Measurements from ENCODE around the gene SOWAHB.
"Not testable (repeated sequence)": the region's sequence is repeated elsewhere in the genome, so short reads cannot be mapped to it uniquely, and the experiment has no call there.

SOWAHB gene

GRCh38 chr4:76895619-76896018 is 2.3 kb downstream of the SOWAHB start:
- DNase-seq = no peak

- no peak for DNase-seq
Measured at GRCh38 chr4:76894537-76895255, 3.2 kb downstream of the SOWAHB start.

- no peak for DNase-seq
Measured at GRCh38 chr4:76892601-76893000, 5.3 kb downstream of the SOWAHB start.

GRCh38 chr4:76892001-76892400 is 5.9 kb downstream of the SOWAHB start:
- no peak for DNase-seq

GRCh38 chr4:76886848-76887441 is 11.0 kb downstream of the SOWAHB start:
- DNase-seq = no peak

GRCh38 chr4:76886214-76886613 is 11.7 kb downstream of the SOWAHB start:
- DNase-seq = no peak

GRCh38 chr4:76883147-76883546 is 14.8 kb downstream of the SOWAHB start:
- DNase-seq = no peak

GRCh38 chr4:76882630-76883029 is 15.3 kb downstream of the SOWAHB start:
- no peak for DNase-seq

GRCh38 chr4:76881375-76881774 is 16.6 kb downstream of the SOWAHB start:
- no peak for DNase-seq

- DNase-seq = no peak
Measured at GRCh38 chr4:76879731-76880364, 18.1 kb downstream of the SOWAHB start.

GRCh38 chr4:76878641-76879165 is 19.2 kb downstream of the SOWAHB start:
- not testable (repeated sequence) for DNase-seq

GRCh38 chr4:76874176-76874575 is 23.8 kb downstream of the SOWAHB start:
- DNase-seq = no peak

GRCh38 chr4:76873495-76873894 is 24.4 kb downstream of the SOWAHB start:
- DNase-seq = no peak

GRCh38 chr4:76872556-76872955 is 25.4 kb downstream of the SOWAHB start:
- DNase-seq = no peak

- not testable (repeated sequence) for DNase-seq
Measured at GRCh38 chr4:76868780-76869179, 29.2 kb downstream of the SOWAHB start.

- no peak for DNase-seq
Measured at GRCh38 chr4:76867880-76868655, 29.9 kb downstream of the SOWAHB start.

GRCh38 chr4:76867377-76867776 is 30.6 kb downstream of the SOWAHB start:
- no peak for DNase-seq

- no peak for DNase-seq
Measured at GRCh38 chr4:76866641-76867040, 31.3 kb downstream of the SOWAHB start.

GRCh38 chr4:76858319-76858718 is 39.6 kb downstream of the SOWAHB start:
- DNase-seq = no peak

GRCh38 chr4:76857074-76857409 is 40.9 kb downstream of the SOWAHB start:
- no peak for DNase-seq

- DNase-seq = peak in 3 of 51 donors; percentile 1 to 36 (median 4)
Measured at GRCh38 chr4:76856243-76857073, 41.5 kb downstream of the SOWAHB start.

Measured in hypothalamus (tissue), 51 donors.